GM12878 (cell line): ENCODE measurements around the gene SNPH. TPM values are rescaled to one million over a fixed set of nuclear protein-coding genes. Genes with fewer than 3 reads are reported as not detected.

Experiments
- ATAC-seq: fragments of 200-7000 bp; cut with Tn5 transposase; 3 replicates; pipeline ENCODE4 v1.9.1; 2020; ENCODE audit warnings: mild to moderate bottlenecking, moderate library complexity
- BruUV-seq: library from RNA; stranded (reverse); fragments of 400-500 nt; replicated peaks from 2 replicates; lab custom pipeline; 2021; lab: Mats Ljungman, UMichigan
- CTCF ChIA-PET: fragments of 300-600 bp; sonication (Branson Sonifier 250); formaldehyde crosslinking; extraction: SDS; loops from one replicate; lab custom pipeline; 2021; ENCODE audit warnings: inconsistent platforms; lab: Yijun Ruan, JAX
- POLR2A ChIA-PET: fragments of 350-600 bp; formaldehyde crosslinking; extraction: SDS; loops from one replicate; lab custom pipeline; 2021; ENCODE audit warnings: inconsistent platforms; lab: Charles Lee
- RAD21 ChIA-PET: fragments of 300-600 bp; sonication (Branson Sonifier 250); formaldehyde crosslinking; loops from one replicate; lab custom pipeline; 2023; ENCODE audit warnings: antibody characterized with exemption; ENCODE audit not compliant: unreplicated experiment; lab: Charles Lee
- SMC1A ChIA-PET: fragments of 300-600 bp; sonication (Branson Sonifier 250); formaldehyde crosslinking; loops from one replicate; lab custom pipeline; 2023; ENCODE audit not compliant: unreplicated experiment, uncharacterized antibody; lab: Charles Lee
- DNase-seq: peaks from one replicate; pipeline ENCODE4 v3.0.0-alpha.2; 2011; ENCODE audit warnings: low read depth, low spot score
- FAIRE-seq: peaks from 3 replicates; lab custom pipeline; 2011; peaks lifted over from hg19 to GRCh38; lab: Jason Lieb, UNC
- H2AFZ ChIP-seq: 2 replicates; pipeline ENCODE4 v1.6.0; 2011; ENCODE audit warnings: low read depth, low read length, control low read depth; ENCODE audit not compliant: control insufficient read depth
- H3K27ac ChIP-seq: 2 replicates; pipeline ENCODE4 v1.5.1; 2011; ENCODE audit warnings: control low read depth; ENCODE audit not compliant: control insufficient read depth, insufficient read depth
- H3K27me3 ChIP-seq, 2 experiments: replicated peaks in 1 of 2; 2 replicates each; pipeline versions ENCODE4 v1.6.0 to v1.6.1; 2011; ENCODE audit warnings: low read length in 1 of 2; ENCODE audit not compliant: control insufficient read depth in 2 of 2, insufficient read depth in 2 of 2
- H3K36me3 ChIP-seq, 2 experiments: 2 replicates each; pipeline ENCODE4 v1.5.1; 2011; ENCODE audit warnings: low read length in 1 of 2; ENCODE audit not compliant: control insufficient read depth in 2 of 2, insufficient read depth in 2 of 2
- H3K4me1 ChIP-seq: 2 replicates; pipeline ENCODE4 v1.6.1; 2011; ENCODE audit warnings: mild to moderate bottlenecking, low read length, moderate library complexity, mixed read lengths; ENCODE audit not compliant: control insufficient read depth, insufficient read depth
- H3K4me2 ChIP-seq: 2 replicates; pipeline ENCODE4 v1.6.0; 2011; ENCODE audit warnings: control low read depth; ENCODE audit not compliant: control insufficient read depth, insufficient read depth
- H3K4me3 ChIP-seq: fragments of 200-600 bp; sonication (generic); 2 replicates; pipeline ENCODE4 v1.5.1; 2016
- H3K79me2 ChIP-seq: 2 replicates; pipeline ENCODE4 v1.6.0; 2011; ENCODE audit warnings: low read length; ENCODE audit not compliant: control insufficient read depth, insufficient read depth
- H3K9ac ChIP-seq: 2 replicates; pipeline ENCODE4 v1.8.0; 2011; ENCODE audit warnings: low read length, control low read depth, mixed read lengths; ENCODE audit not compliant: control insufficient read depth, insufficient read depth
- H3K9me3 ChIP-seq: replicated peaks from 3 replicates; pipeline ENCODE4 v1.5.1; 2011; ENCODE audit warnings: mild to moderate bottlenecking, low read length; ENCODE audit not compliant: control insufficient read depth, insufficient read depth
- H4K20me1 ChIP-seq: 2 replicates; pipeline ENCODE4 v1.6.0; 2011; ENCODE audit not compliant: control insufficient read depth, insufficient read depth
- CEBPB ChIP-seq, 2 experiments: fragments of 150-350 bp in 1 of 2; IDR thresholded peaks; 2 replicates each; pipeline ENCODE4 v1.6.1; 2012 to 2014; ENCODE audit warnings: low read depth in 2 of 2, low read length in 2 of 2, borderline replicate concordance in 1 of 2, inconsistent platforms in 1 of 2
- CHD1 ChIP-seq: IDR thresholded peaks from 2 replicates; pipeline ENCODE4 v1.6.1; 2012; ENCODE audit warnings: low read depth, low read length, improper control_type of control experiment
- CHD4 ChIP-seq: fragments of 200-600 bp; sonication (generic); IDR thresholded peaks from 2 replicates; pipeline ENCODE4 v1.6.1; 2016; ENCODE audit warnings: mild to moderate bottlenecking
- CREB1 ChIP-seq: IDR thresholded peaks from 2 replicates; pipeline ENCODE4 v1.6.1; 2012; ENCODE audit warnings: low read depth, mild to moderate bottlenecking, inconsistent platforms
- CUX1 ChIP-seq: IDR thresholded peaks from 2 replicates; pipeline ENCODE4 v1.6.1; 2012; ENCODE audit warnings: improper control_type of control experiment, low read depth, low read length; ENCODE audit not compliant: insufficient replicate concordance
- EED ChIP-seq: sonication (generic); IDR thresholded peaks from 2 replicates; pipeline ENCODE4 v1.6.1; 2016; ENCODE audit warnings: antibody characterized with exemption, low read depth
- EP300 ChIP-seq, 2 experiments: fragments of 150-350 bp in 1 of 2; IDR thresholded peaks; 2 replicates each; pipeline ENCODE4 v1.6.1; 2011 to 2012; ENCODE audit warnings: low read depth in 2 of 2, low read length in 2 of 2, borderline replicate concordance in 1 of 2, improper control_type of control experiment in 1 of 2, inconsistent platforms in 1 of 2; ENCODE audit not compliant: control insufficient read depth in 1 of 2
- ESRRA ChIP-seq: IDR thresholded peaks from 2 replicates; pipeline ENCODE4 v1.6.1; 2012; ENCODE audit warnings: mild to moderate bottlenecking, low read length, improper control_type of control experiment
- IRF3 ChIP-seq: fragments of 450-650 bp; IDR thresholded peaks from 2 replicates; pipeline ENCODE4 v1.6.1; 2014; ENCODE audit warnings: mild to moderate bottlenecking
- IRF4 ChIP-seq: IDR thresholded peaks from 2 replicates; pipeline ENCODE4 v1.6.1; 2011; ENCODE audit warnings: low read depth, low read length
- MEF2B ChIP-seq: fragments of 450-650 bp; IDR thresholded peaks from 2 replicates; pipeline ENCODE4 v1.6.1; 2018; ENCODE audit warnings: mild to moderate bottlenecking, moderate library complexity; ENCODE audit not compliant: partially characterized antibody, poor library complexity, severe bottlenecking
- SP1 ChIP-seq: IDR thresholded peaks from one replicate; pipeline ENCODE4 v1.6.1; 2011; ENCODE audit warnings: low read depth, low read length
- USF1 ChIP-seq: IDR thresholded peaks from 2 replicates; pipeline ENCODE4 v1.6.1; 2011; ENCODE audit warnings: borderline replicate concordance, low read depth, mild to moderate bottlenecking, moderate library complexity, mixed read lengths, low read length; ENCODE audit not compliant: insufficient read depth; ENCODE audit errors: extremely low read length
- WRNIP1 ChIP-seq: IDR thresholded peaks from 2 replicates; pipeline ENCODE4 v1.6.1; 2011; ENCODE audit warnings: low read depth, low read length, improper control_type of control experiment, borderline replicate concordance
- ZNF622 ChIP-seq: fragments of 450-650 bp; IDR thresholded peaks from 2 replicates; pipeline ENCODE4 v1.6.1; 2017; ENCODE audit warnings: mild to moderate bottlenecking, inconsistent platforms
- ZZZ3 ChIP-seq: IDR thresholded peaks from 2 replicates; pipeline ENCODE4 v1.6.1; 2011; ENCODE audit warnings: low read depth; ENCODE audit not compliant: control insufficient read depth, insufficient read length
- WGBS: methylation state at CpG from one replicate; pipeline ENCODE4 v1.1.6; 2016; ENCODE audit warnings: low lambda C conversion rate; ENCODE audit not compliant: insufficient replicate concordance, insufficient coverage; ENCODE audit errors: missing lambda C conversion rate; 5-methylcytosine and 5-hydroxymethylcytosine counted together
- in situ Hi-C: fragments of 300-500 bp; cut with MboI; formaldehyde crosslinking; loops from 9 replicates; pipeline ENCODE4 v1.14.3; 2018; ENCODE audit warnings: mixed read lengths
- intact Hi-C: fragments of 100-400 bp; cut with micrococcal nuclease; formaldehyde crosslinking; loops from one replicate; pipeline ENCODE4 v1.14.2; 2022; ENCODE audit not compliant: unreplicated experiment
- polyA plus RNA-seq, 11 experiments: library from polyadenylated mRNA; depleted of rRNA in 4 of 11; unstranded in 6 of 11; stranded (reverse) in 5 of 11; fragments of >200 nt; fragmentation: Nextera tagmentation in 4 of 11; fragmentation: Illumina TruSeq in 1 of 11; extraction: Ambion mirVana in 4 of 11; extraction: Trizol in 1 of 11; gene quantifications; 1 replicate in 1 of 11; 2 replicates in 10 of 11; pipeline versions ENCODE4 v1.2.1 to v1.2.3, GENCODE V29; 2011 to 2016; ENCODE audit warnings: inconsistent platforms in 2 of 11, missing spikeins in 2 of 11, low read depth in 1 of 11
- total RNA-seq, 4 experiments: library from RNA; depleted of rRNA in 3 of 4; stranded (reverse); fragments of >200 nt in 3 of 4; fragmentation: Illumina TruSeq in 1 of 4; extraction: Trizol in 1 of 4; gene quantifications; 2 replicates each; pipeline versions ENCODE4 v1.2.1 to v1.2.3, GENCODE V29; 2013 to 2021

SNPH gene
- total and polyA plus RNA-seq, 10 of the 15 experiments (the other 5 are each of a cell fraction or from before 2014, with no cell fraction given), result 0.02 to 0.45 (median 0.34) TPM; not detected in 2

- intact Hi-C loops, result no loop called here
- DNase-seq (no peak), FAIRE-seq (no peak), ATAC-seq (no peak)
- no peak overlapping the region for H3K4me2 ChIP-seq
- H3K27me3 ChIP-seq, result no peaks in the 10 kb centered on the region
- H3K4me1 ChIP-seq, result no peaks in the 10 kb centered on the region
- H3K79me2 ChIP-seq, result no peaks in the 10 kb centered on the region
- TF ChIP-seq USF1 (no peak), CHD4 (no peak), CHD1 (no peak), WRNIP1 (no peak), ZNF622 (no peak), EED (no peak), EP300 (IDR thresholded peaks at IDR 0.05; ENCODE audit: borderline replicate concordance in 1 of 2, control insufficient read depth in 1 of 2, low read depth in 2 of 2, low read length in 2 of 2) (no peak), ESRRA (no peak), CUX1 (no peak), MEF2B (no peak), IRF4 (no peak), SP1 (no peak), CEBPB (IDR thresholded peaks at IDR 0.05; ENCODE audit: borderline replicate concordance in 1 of 2, low read depth in 2 of 2, low read length in 2 of 2) (no peak), IRF3 (no peak), CREB1 (no peak), ZZZ3 (no peak)
- POLR2A ChIA-PET, result no interaction called here
- H3K36me3 ChIP-seq, result no peaks in the 10 kb centered on the region
- no peak overlapping the region for H3K4me3 ChIP-seq
- no peak overlapping the region for H2AFZ ChIP-seq
- BruUV-seq, result no TSS peak
- no peaks in the 10 kb centered on the region for H4K20me1 ChIP-seq
- CTCF ChIA-PET, result interaction anchor here (1.6 kb wide), 1 partner anchor 131 kb away, joined by 5 read pairs; no protein-coding TSS in a partner anchor
- SMC1A ChIA-PET, result no interaction called here
- 67% methylated on average over 24 of the region's 24 CpGs for WGBS
- RAD21 ChIA-PET, result no interaction called here
- no peaks in the 10 kb centered on the region for H3K9me3 ChIP-seq
- in situ Hi-C loops, result no loop called here
- no peak overlapping the region for H3K9ac ChIP-seq
- no peak overlapping the region for H3K27ac ChIP-seq
Observed at GRCh38 chr20:1305712-1306111, 39.6 kb downstream of the SNPH start.
